Astrocyte (in vitro differentiated cells and primary cell): ENCODE data around the gene CALM3. TPM values are rescaled to one million over a fixed set of nuclear protein-coding genes. Genes with fewer than 3 reads are reported as not detected.

ENCODE experiments used
- DNase-seq: peaks from one replicate; pipeline ENCODE4 v3.0.0-alpha.2; 2010; ENCODE audit warnings: low read depth
- FAIRE-seq: peaks from 2 replicates; lab custom pipeline; 2011; peaks lifted over from hg19 to GRCh38; lab: Jason Lieb, UNC
- H2AFZ ChIP-seq: 2 replicates; pipeline ENCODE4 v1.6.0; 2012; ENCODE audit warnings: low read depth, low read length, inconsistent platforms
- H3K27ac ChIP-seq: 2 replicates; pipeline ENCODE4 v1.5.1; 2011; ENCODE audit warnings: low read depth, low read length, inconsistent platforms
- H3K27me3 ChIP-seq: 2 replicates; pipeline ENCODE4 v1.6.0; 2011; ENCODE audit warnings: low read length, inconsistent platforms; ENCODE audit not compliant: insufficient read depth
- H3K36me3 ChIP-seq: 2 replicates; pipeline ENCODE4 v1.5.1; 2011; ENCODE audit warnings: low read length, inconsistent platforms; ENCODE audit not compliant: insufficient read depth
- H3K4me1 ChIP-seq: 2 replicates; pipeline ENCODE4 v1.5.1; 2011; ENCODE audit warnings: low read length, inconsistent platforms; ENCODE audit not compliant: insufficient read depth
- H3K4me2 ChIP-seq: 2 replicates; pipeline ENCODE4 v1.6.0; 2012; ENCODE audit warnings: low read length, inconsistent platforms
- H3K4me3 ChIP-seq: 2 replicates; pipeline ENCODE4 v1.5.1; 2011; ENCODE audit warnings: low read depth, mild to moderate bottlenecking, low read length, inconsistent platforms; ENCODE audit not compliant: insufficient read depth
- H3K79me2 ChIP-seq: 2 replicates; pipeline ENCODE4 v1.6.0; 2012; ENCODE audit warnings: mild to moderate bottlenecking, low read length, inconsistent platforms; ENCODE audit not compliant: insufficient read depth
- H3K9ac ChIP-seq: 2 replicates; pipeline ENCODE4 v1.6.0; 2012; ENCODE audit warnings: mild to moderate bottlenecking, low read length, inconsistent platforms
- H3K9me3 ChIP-seq: 2 replicates; pipeline ENCODE4 v1.5.1; 2012; ENCODE audit warnings: low read depth, mild to moderate bottlenecking, low read length, inconsistent platforms; ENCODE audit not compliant: insufficient read depth
- H4K20me1 ChIP-seq: 2 replicates; pipeline ENCODE4 v1.6.0; 2012; ENCODE audit warnings: low read length, inconsistent platforms; ENCODE audit not compliant: insufficient read depth
- H3K27ac Mint-ChIP-seq: one replicate; pipeline ENCODE4 v1.8.0; 2021; ENCODE audit warnings: mild to moderate bottlenecking, mixed read lengths; ENCODE audit not compliant: unreplicated experiment
- H3K27me3 Mint-ChIP-seq: one replicate; pipeline ENCODE4 v1.8.0; 2021; ENCODE audit warnings: low read depth, mixed read lengths; ENCODE audit not compliant: unreplicated experiment
- H3K36me3 Mint-ChIP-seq: one replicate; pipeline ENCODE4 v1.8.0; 2021; ENCODE audit warnings: low read depth, mixed read lengths; ENCODE audit not compliant: unreplicated experiment
- H3K4me1 Mint-ChIP-seq: one replicate; pipeline ENCODE4 v1.8.0; 2021; ENCODE audit warnings: low read depth, mixed read lengths; ENCODE audit not compliant: unreplicated experiment
- H3K4me3 Mint-ChIP-seq: one replicate; pipeline ENCODE4 v1.8.0; 2021; ENCODE audit warnings: mild to moderate bottlenecking, moderate library complexity, mixed read lengths; ENCODE audit not compliant: unreplicated experiment
- H3K9me3 Mint-ChIP-seq: one replicate; pipeline ENCODE4 v1.8.0; 2021; ENCODE audit warnings: mild to moderate bottlenecking, mixed read lengths; ENCODE audit not compliant: unreplicated experiment
- CTCF ChIP-seq: IDR thresholded peaks from 2 replicates; pipeline ENCODE4 v1.5.1; 2011; ENCODE audit warnings: low read depth, mild to moderate bottlenecking, inconsistent platforms, low read length, moderate library complexity; ENCODE audit not compliant: insufficient read depth
- EZH2 ChIP-seq: IDR thresholded peaks from 2 replicates; pipeline ENCODE4 v1.6.1; 2012; ENCODE audit warnings: mild to moderate bottlenecking, low read length, inconsistent platforms; ENCODE audit not compliant: insufficient read depth
- total RNA-seq: library from RNA; stranded (reverse); gene quantifications from 2 replicates; pipeline ENCODE4 v1.2.1, GENCODE V29; 2021

CALM3 gene
- total RNA-seq, 1 donor from 2014 or later, result 343 TPM

GRCh38 chr19:46620716-46621115, 19.6 kb downstream of the CALM3 start:
- Histone ChIP-seq H2AFZ (peak overlapping the region; percentile 69), H3K9me3 (no peaks in the 10 kb centered on the region), H3K4me2 (peak overlapping the region; percentile 63), H3K27me3 (no peaks in the 10 kb centered on the region), H3K4me1 (peaks cover 34% of the 10 kb centered on the region), H3K79me2 (no peaks in the 10 kb centered on the region), H3K9ac (no peak overlapping the region), H3K4me3 (no peak overlapping the region), H3K36me3 (no peaks in the 10 kb centered on the region), H4K20me1 (no peaks in the 10 kb centered on the region), H3K27ac (no peak overlapping the region)
- H3K9me3 Mint-ChIP-seq, result no peaks in the 10 kb centered on the region
- H3K4me3 Mint-ChIP-seq, result no peak overlapping the region
- H3K36me3 Mint-ChIP-seq, result no peaks in the 10 kb centered on the region
- no peak overlapping the region for H3K27ac Mint-ChIP-seq
- peaks cover 7% of the 10 kb centered on the region for H3K27me3 Mint-ChIP-seq
- peak; percentile 66 for DNase-seq
- peaks cover 12% of the 10 kb centered on the region for H3K4me1 Mint-ChIP-seq
- TF ChIP-seq CTCF, result no peak
- TF ChIP-seq EZH2, result no peak
- FAIRE-seq, result no peak

GRCh38 chr19:46621191-46622117, 20.3 kb downstream of the CALM3 start:
- H3K9me3 ChIP-seq, result no peaks in the 10 kb centered on the region
- H3K4me1 ChIP-seq, result peaks cover 34% of the 10 kb centered on the region
- Mint-ChIP-seq H3K27ac (no peak overlapping the region), H3K9me3 (no peaks in the 10 kb centered on the region), H3K4me3 (no peak overlapping the region), H3K4me1 (peaks cover 12% of the 10 kb centered on the region), H3K36me3 (no peaks in the 10 kb centered on the region), H3K27me3 (peaks cover 7% of the 10 kb centered on the region)
- H3K27me3 ChIP-seq, result no peaks in the 10 kb centered on the region
- DNase-seq, result no peak
- no peaks in the 10 kb centered on the region for H3K79me2 ChIP-seq
- H3K4me3 ChIP-seq, result no peak overlapping the region
- H3K36me3 ChIP-seq, result no peaks in the 10 kb centered on the region
- no peak for FAIRE-seq
- H2AFZ ChIP-seq, result peak overlapping the region; percentile 69
- no peak overlapping the region for H3K9ac ChIP-seq
- TF ChIP-seq CTCF (no peak), EZH2 (no peak)
- no peak overlapping the region for H3K27ac ChIP-seq
- H4K20me1 ChIP-seq, result no peaks in the 10 kb centered on the region
- peak overlapping the region; percentile 63 for H3K4me2 ChIP-seq

GRCh38 chr19:46622118-46622446, 21.0 kb downstream of the CALM3 start:
- Mint-ChIP-seq H3K9me3 (no peaks in the 10 kb centered on the region), H3K27me3 (peaks cover 3% of the 10 kb centered on the region), H3K27ac (no peak overlapping the region), H3K4me3 (no peak overlapping the region), H3K36me3 (no peaks in the 10 kb centered on the region), H3K4me1 (peaks cover 8% of the 10 kb centered on the region)
- no peak for DNase-seq
- H3K36me3 ChIP-seq, result no peaks in the 10 kb centered on the region
- no peak overlapping the region for H3K9ac ChIP-seq
- no peaks in the 10 kb centered on the region for H4K20me1 ChIP-seq
- peaks cover 27% of the 10 kb centered on the region for H3K4me1 ChIP-seq
- H2AFZ ChIP-seq, result no peak overlapping the region
- no peak overlapping the region for H3K27ac ChIP-seq
- FAIRE-seq, result no peak
- H3K9me3 ChIP-seq, result no peaks in the 10 kb centered on the region
- TF ChIP-seq EZH2, result no peak
- no peak for TF ChIP-seq CTCF
- H3K4me2 ChIP-seq, result no peak overlapping the region
- no peaks in the 10 kb centered on the region for H3K79me2 ChIP-seq
- H3K4me3 ChIP-seq, result no peak overlapping the region
- no peaks in the 10 kb centered on the region for H3K27me3 ChIP-seq
